Parathyroid adenoma (tissue), 2 donors: Measurements from ENCODE around the gene PIEZO2.
"Not testable (repeated sequence)": the region's sequence is repeated elsewhere in the genome, so short reads cannot be mapped to it uniquely, and the experiment has no call there.

Experiments
- H2AFZ ChIP-seq: fragments of 300-600 bp; sonication (generic); one replicate; pipeline ENCODE4 v1.7.0; 2017; ENCODE audit warnings: antibody characterized with exemption, mild to moderate bottlenecking
- H3K27ac ChIP-seq: fragments of 300-600 bp; sonication (generic); one replicate; pipeline ENCODE4 v1.7.0; 2017
- H3K27me3 ChIP-seq: fragments of 300-600 bp; sonication (generic); one replicate; pipeline ENCODE4 v1.7.0; 2017; ENCODE audit warnings: low read length; ENCODE audit not compliant: control insufficient read depth, insufficient read depth
- H3K36me3 ChIP-seq: fragments of 300-600 bp; sonication (generic); one replicate; pipeline ENCODE4 v1.7.0; 2017; ENCODE audit warnings: low read length; ENCODE audit not compliant: control insufficient read depth, insufficient read depth
- H3K4me1 ChIP-seq: fragments of 300-600 bp; sonication (generic); one replicate; pipeline ENCODE4 v1.7.0; 2017; ENCODE audit warnings: control low read depth
- H3K4me2 ChIP-seq: fragments of 300-600 bp; sonication (generic); one replicate; pipeline ENCODE4 v1.7.0; 2017; ENCODE audit warnings: low read length
- H3K4me3 ChIP-seq: fragments of 300-600 bp; sonication (generic); one replicate; pipeline ENCODE4 v1.7.0; 2017; ENCODE audit warnings: low read depth, low read length
- H3K79me2 ChIP-seq: fragments of 300-600 bp; sonication (generic); one replicate; pipeline ENCODE4 v1.7.0; 2017; ENCODE audit warnings: control low read depth
- H3K9ac ChIP-seq: fragments of 300-600 bp; sonication (generic); one replicate; pipeline ENCODE4 v1.7.0; 2017; ENCODE audit warnings: mild to moderate bottlenecking
- H3K9me3 ChIP-seq: fragments of 300-600 bp; sonication (generic); one replicate; pipeline ENCODE4 v1.7.0; 2017; ENCODE audit warnings: low read length; ENCODE audit not compliant: control insufficient read depth
- TF ChIP-seq, protein P1 (sequence below): fragments of 300-600 bp; sonication (generic); IDR thresholded peaks from one replicate; pipeline ENCODE4 v1.7.0; 2017; ENCODE audit warnings: antibody characterized with exemption, mild to moderate bottlenecking
- donor health status: primary hyperparathyroidism.

The PIEZO2 gene

DNA sequence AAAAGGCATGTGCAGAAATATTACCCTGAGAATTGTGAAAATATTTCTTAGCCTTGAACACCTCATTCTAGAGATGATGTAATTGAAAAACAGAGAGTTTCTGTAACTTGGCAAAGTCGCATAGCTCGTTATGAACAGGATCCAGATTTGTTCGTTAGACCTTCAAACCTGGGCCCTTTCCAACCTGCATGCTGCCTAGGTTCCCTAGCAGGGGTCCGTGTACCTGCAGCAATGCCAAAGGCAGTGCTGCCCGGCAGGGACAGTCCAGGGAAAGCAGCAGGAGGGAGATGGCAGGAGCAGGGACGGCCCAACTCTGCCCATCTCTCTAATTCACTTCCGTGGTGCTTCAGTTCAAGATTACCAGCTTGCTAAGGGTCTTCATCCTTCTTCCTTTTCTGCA lies 12.0 kb downstream of the PIEZO2 start:
- TF ChIP-seq, protein P1, sequence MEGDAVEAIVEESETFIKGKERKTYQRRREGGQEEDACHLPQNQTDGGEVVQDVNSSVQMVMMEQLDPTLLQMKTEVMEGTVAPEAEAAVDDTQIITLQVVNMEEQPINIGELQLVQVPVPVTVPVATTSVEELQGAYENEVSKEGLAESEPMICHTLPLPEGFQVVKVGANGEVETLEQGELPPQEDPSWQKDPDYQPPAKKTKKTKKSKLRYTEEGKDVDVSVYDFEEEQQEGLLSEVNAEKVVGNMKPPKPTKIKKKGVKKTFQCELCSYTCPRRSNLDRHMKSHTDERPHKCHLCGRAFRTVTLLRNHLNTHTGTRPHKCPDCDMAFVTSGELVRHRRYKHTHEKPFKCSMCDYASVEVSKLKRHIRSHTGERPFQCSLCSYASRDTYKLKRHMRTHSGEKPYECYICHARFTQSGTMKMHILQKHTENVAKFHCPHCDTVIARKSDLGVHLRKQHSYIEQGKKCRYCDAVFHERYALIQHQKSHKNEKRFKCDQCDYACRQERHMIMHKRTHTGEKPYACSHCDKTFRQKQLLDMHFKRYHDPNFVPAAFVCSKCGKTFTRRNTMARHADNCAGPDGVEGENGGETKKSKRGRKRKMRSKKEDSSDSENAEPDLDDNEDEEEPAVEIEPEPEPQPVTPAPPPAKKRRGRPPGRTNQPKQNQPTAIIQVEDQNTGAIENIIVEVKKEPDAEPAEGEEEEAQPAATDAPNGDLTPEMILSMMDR, result no peak
- H3K79me2 ChIP-seq, result no peaks in the 10 kb centered on the region
- H3K36me3 ChIP-seq, result no peaks in the 10 kb centered on the region
- H3K27me3 ChIP-seq, result no peaks in the 10 kb centered on the region
- no peak overlapping the region for H2AFZ ChIP-seq
- no peaks in the 10 kb centered on the region for H3K9me3 ChIP-seq
- H3K4me3 ChIP-seq, result no peak overlapping the region
- no peaks in the 10 kb centered on the region for H3K4me1 ChIP-seq
- no peak overlapping the region for H3K9ac ChIP-seq
- no peak overlapping the region for H3K27ac ChIP-seq
- H3K4me2 ChIP-seq, result no peak overlapping the region

GRCh38 chr18:11136241-11136640 lies 13.1 kb downstream of the PIEZO2 start:
- H2AFZ ChIP-seq, result no peak overlapping the region
- H3K4me2 ChIP-seq, result no peak overlapping the region
- H3K36me3 ChIP-seq, result no peaks in the 10 kb centered on the region
- no peak overlapping the region for H3K4me3 ChIP-seq
- H3K79me2 ChIP-seq, result no peaks in the 10 kb centered on the region
- no peaks in the 10 kb centered on the region for H3K27me3 ChIP-seq
- H3K27ac ChIP-seq, result no peak overlapping the region
- H3K4me1 ChIP-seq, result no peaks in the 10 kb centered on the region
- TF ChIP-seq, protein P1, result no peak
- H3K9me3 ChIP-seq, result no peaks in the 10 kb centered on the region
- H3K9ac ChIP-seq, result no peak overlapping the region

DNA sequence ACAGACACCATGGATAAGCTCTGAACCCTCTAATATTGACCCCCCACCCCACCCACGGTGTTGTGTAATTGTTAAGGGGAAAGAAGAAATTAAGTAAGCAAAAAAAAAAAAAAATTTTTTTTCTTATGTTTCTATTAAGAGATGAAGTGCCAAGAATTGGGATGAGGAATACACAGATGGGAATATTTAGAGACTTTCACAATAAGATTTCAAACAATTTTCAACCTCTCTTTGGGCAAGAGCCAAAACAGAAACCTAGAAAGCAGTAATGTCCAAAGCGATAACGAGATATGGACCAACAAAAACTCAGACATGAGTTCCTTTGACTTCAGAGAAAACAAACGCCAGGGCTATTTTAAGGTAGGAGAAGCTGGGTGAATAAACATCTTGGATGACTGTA lies 14.4 kb downstream of the PIEZO2 start:
- Histone ChIP-seq H3K9ac (no peak overlapping the region), H3K4me3 (no peak overlapping the region), H3K4me1 (no peaks in the 10 kb centered on the region), H2AFZ (no peak overlapping the region), H3K4me2 (no peak overlapping the region), H3K79me2 (no peaks in the 10 kb centered on the region), H3K9me3 (no peaks in the 10 kb centered on the region), H3K27ac (no peak overlapping the region), H3K27me3 (no peaks in the 10 kb centered on the region), H3K36me3 (no peaks in the 10 kb centered on the region)
- TF ChIP-seq, protein P1, result no peak

- H3K27ac ChIP-seq, result not testable (repeated sequence)
These were observed 20.3 kb downstream of the PIEZO2 start for GRCh38 chr18:11129059-11129458.

DNA sequence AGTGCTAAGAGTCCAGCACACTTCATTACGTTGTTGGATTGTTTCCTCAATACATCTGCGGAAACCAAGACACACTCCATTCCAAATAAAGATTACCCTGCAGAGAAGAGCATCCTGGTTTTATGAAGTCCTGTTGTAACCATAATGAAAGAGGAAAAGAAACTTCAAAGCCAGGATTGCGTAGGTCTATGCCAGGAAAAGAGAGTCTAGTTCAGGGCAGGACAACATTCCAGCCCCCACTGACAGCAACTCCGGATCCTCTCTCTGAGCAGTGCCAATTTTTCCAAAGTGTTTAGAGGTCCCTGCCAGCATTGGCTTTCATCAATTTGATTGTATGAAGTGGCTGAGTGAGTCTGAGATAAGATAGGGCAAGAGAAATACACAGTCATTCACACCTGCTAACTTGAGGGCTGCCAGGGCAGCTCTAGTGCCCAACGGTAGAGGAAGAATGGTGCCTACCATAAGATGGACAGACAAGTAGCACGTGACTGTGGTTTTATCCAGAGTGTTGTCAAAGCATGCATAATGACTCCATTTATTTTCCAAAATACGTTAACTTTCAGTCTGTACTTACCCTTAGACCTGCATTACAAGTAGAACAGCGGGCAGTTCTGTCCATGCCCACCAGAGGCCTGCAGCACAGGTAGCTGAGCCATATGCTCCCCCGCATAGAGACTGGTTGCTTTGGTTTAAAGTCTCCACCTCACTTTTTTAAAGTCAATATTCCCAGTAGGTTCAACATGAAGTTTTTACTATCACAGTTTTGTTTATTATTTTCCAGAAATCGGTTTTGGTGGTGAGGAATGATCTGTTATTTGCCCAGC lies 23.7 kb downstream of the PIEZO2 start:
- Histone ChIP-seq H3K79me2 (no peaks in the 10 kb centered on the region), H3K27me3 (no peaks in the 10 kb centered on the region), H3K36me3 (no peaks in the 10 kb centered on the region), H3K4me3 (no peak overlapping the region), H3K27ac (no peak overlapping the region), H3K4me1 (no peaks in the 10 kb centered on the region), H2AFZ (no peak overlapping the region), H3K9me3 (no peaks in the 10 kb centered on the region), H3K4me2 (no peak overlapping the region), H3K9ac (no peak overlapping the region)
- TF ChIP-seq, protein P1, result no peak

More at GRCh38 chr18:11129059-11129458, 20.3 kb downstream of the PIEZO2 start:
- H3K9ac ChIP-seq, H3K9me3 ChIP-seq, H3K36me3 ChIP-seq, H3K27me3 ChIP-seq, H3K79me2 ChIP-seq, H2AFZ ChIP-seq, H3K4me1 ChIP-seq, H3K4me3 ChIP-seq, H3K4me2 ChIP-seq: not testable (repeated sequence)
